K562 (cell line): ENCODE results near the gene SORCS2. TPM values are rescaled to one million over a fixed set of nuclear protein-coding genes. Genes with fewer than 3 reads are reported as not detected.

ENCODE experiments used
- ATAC-seq: fragments of 200-7000 bp; cut with Tn5 transposase; 3 replicates; pipeline ENCODE4 v1.9.1; 2020; ENCODE audit warnings: moderate library complexity
- BruUV-seq: library from RNA; stranded (reverse); fragments of 400-500 nt; replicated peaks from 2 replicates; lab custom pipeline; 2021; lab: Mats Ljungman, UMichigan
- CTCF ChIA-PET: fragments of 300-600 bp; formaldehyde crosslinking; extraction: SDS; loops from one replicate; lab custom pipeline; 2021; ENCODE audit warnings: low intra/inter-chr PET ratio; lab: Yijun Ruan, JAX
- POLR2A ChIA-PET: fragments of 300-600, 350-650 bp; sonication (Branson Sonifier 250); formaldehyde crosslinking; extraction: SDS; loops from one replicate; lab custom pipeline; 2021; ENCODE audit warnings: antibody characterized with exemption, inconsistent platforms; lab: Yijun Ruan, JAX
- DNase-seq, 4 experiments: peaks; one replicate each; pipeline versions ENCODE4 v3.0.0 to v3.0.0-alpha.2; 2011 to 2018; ENCODE audit warnings: low spot score in 3 of 4, mixed read lengths in 3 of 4; ENCODE audit errors: extremely low read depth in 1 of 4
- FAIRE-seq: peaks from 2 replicates; lab custom pipeline; 2011; peaks lifted over from hg19 to GRCh38; lab: Jason Lieb, UNC
- H2AFZ ChIP-seq: 2 replicates; pipeline ENCODE4 v1.6.0; 2011; ENCODE audit warnings: low read depth, low read length, control low read depth, inconsistent platforms
- H3K27ac ChIP-seq: fragments of 200-600 bp; 3 replicates; pipeline ENCODE4 v1.8.0; 2011; ENCODE audit warnings: low read depth, mild to moderate bottlenecking, control low read depth, inconsistent platforms, low read length, moderate library complexity, mixed read lengths; ENCODE audit errors: extremely low read depth
- H3K27me3 ChIP-seq, 2 experiments: fragments of 300-600 bp in 1 of 2; 2 replicates in 1 of 2; 3 replicates in 1 of 2; pipeline versions ENCODE4 v1.6.0 to v1.8.0; 2011; ENCODE audit warnings: inconsistent platforms in 2 of 2, low read length in 2 of 2, mild to moderate bottlenecking in 1 of 2, mixed read lengths in 1 of 2, moderate library complexity in 1 of 2; ENCODE audit not compliant: control insufficient read depth in 2 of 2, insufficient read depth in 2 of 2
- H3K36me3 ChIP-seq: fragments of 300-600 bp; 3 replicates; pipeline ENCODE4 v1.8.0; 2011; ENCODE audit warnings: mild to moderate bottlenecking, low read length, inconsistent platforms; ENCODE audit not compliant: control insufficient read depth, insufficient read depth
- H3K4me1 ChIP-seq, 2 experiments: fragments of 200-600 bp in 1 of 2; replicated peaks in 1 of 2; 2 replicates in 1 of 2; 3 replicates in 1 of 2; pipeline versions ENCODE4 v1.5.1 to v1.8.0; 2011; ENCODE audit warnings: inconsistent platforms in 2 of 2, low read length in 2 of 2, mild to moderate bottlenecking in 1 of 2, mixed read lengths in 1 of 2, moderate library complexity in 1 of 2; ENCODE audit not compliant: control insufficient read depth in 2 of 2, insufficient read depth in 2 of 2
- H3K4me2 ChIP-seq: 2 replicates; pipeline ENCODE4 v1.6.1; 2011; ENCODE audit warnings: low read length, control low read depth, inconsistent platforms, mixed read lengths; ENCODE audit not compliant: insufficient read depth
- H3K4me3 ChIP-seq: fragments of 200-600 bp; sonication (generic), shearing (Covaris generic); 2 replicates; pipeline ENCODE4 v1.5.1; 2016; ENCODE audit warnings: control low read depth, inconsistent platforms
- H3K79me2 ChIP-seq: fragments of 200-600 bp; 3 replicates; pipeline ENCODE4 v1.8.0; 2011; ENCODE audit warnings: low read length, inconsistent platforms; ENCODE audit not compliant: control insufficient read depth, insufficient read depth
- H3K9ac ChIP-seq, 2 experiments: 2 replicates each; pipeline versions ENCODE4 v1.6.0 to v1.6.1; 2011; ENCODE audit warnings: low read depth in 2 of 2, low read length in 2 of 2, control low read depth in 1 of 2, inconsistent platforms in 1 of 2, mild to moderate bottlenecking in 1 of 2, mixed read lengths in 1 of 2; ENCODE audit not compliant: insufficient read depth in 1 of 2
- H3K9me1 ChIP-seq: one replicate; pipeline ENCODE4 v1.6.0; 2011; ENCODE audit warnings: inconsistent platforms, mild to moderate bottlenecking, low read length, moderate library complexity; ENCODE audit not compliant: control insufficient read depth, insufficient read depth
- H3K9me3 ChIP-seq: replicated peaks from 2 replicates; pipeline ENCODE4 v1.5.1; 2011; ENCODE audit warnings: low read depth, low read length, inconsistent platforms; ENCODE audit not compliant: control insufficient read depth, insufficient read depth
- H4K20me1 ChIP-seq: replicated peaks from 2 replicates; pipeline ENCODE4 v1.6.1; 2011; ENCODE audit warnings: low read length, inconsistent platforms, mixed read lengths; ENCODE audit not compliant: control insufficient read depth, insufficient read depth
- ATF3 ChIP-seq, 2 experiments: fragments of 450-650 bp in 1 of 2; sonication (generic) in 1 of 2; formaldehyde crosslinking in 1 of 2; IDR thresholded peaks in 1 of 2; conservative IDR thresholded peaks in 1 of 2; 2 replicates each; pipeline versions ENCODE4 v1.6.1 to v1.8.1; 2016 to 2023; ENCODE audit warnings: mild to moderate bottlenecking in 2 of 2, moderate library complexity in 2 of 2, inconsistent platforms in 1 of 2, missing genetic modification reagents in 1 of 2
- CBX1 ChIP-seq: sonication (generic); IDR thresholded peaks from 2 replicates; pipeline ENCODE4 v1.6.1; 2016; ENCODE audit warnings: antibody characterized with exemption, low read depth, mild to moderate bottlenecking
- FIP1L1 ChIP-seq: fragments of 200-400 bp; formaldehyde crosslinking; IDR thresholded peaks from 2 replicates; pipeline ENCODE4 v1.6.1; 2018; ENCODE audit warnings: mild to moderate bottlenecking, low read depth, low read length; ENCODE audit not compliant: poor library complexity, severe bottlenecking
- HMBOX1 ChIP-seq: sonication (generic); IDR thresholded peaks from 2 replicates; pipeline ENCODE4 v1.6.1; 2016
- IFI16 ChIP-seq: fragments of 250-450 bp; sonication (Bioruptor Pico); IDR thresholded peaks from 2 replicates; pipeline ENCODE4 v2.1.2; 2022; ENCODE audit warnings: mild to moderate bottlenecking, inconsistent platforms
- JUND ChIP-seq, 2 experiments: IDR thresholded peaks; 2 replicates in 1 of 2; 3 replicates in 1 of 2; pipeline ENCODE4 v1.6.1; 2011; ENCODE audit warnings: borderline replicate concordance in 2 of 2, low read depth in 2 of 2, low read length in 2 of 2, improper control_type of control experiment in 1 of 2, missing biosample characterization in 1 of 2, missing genetic modification characterization in 1 of 2, missing genetic modification reagents in 1 of 2
- NCOR1 ChIP-seq: fragments of 450-650 bp; IDR thresholded peaks from 2 replicates; pipeline ENCODE4 v1.6.1; 2016; ENCODE audit warnings: mild to moderate bottlenecking, moderate library complexity
- PBX2 ChIP-seq, 2 experiments: IDR thresholded peaks in 1 of 2; conservative IDR thresholded peaks in 1 of 2; 2 replicates each; pipeline ENCODE4 v1.6.1; 2016; ENCODE audit warnings: low read depth in 2 of 2, mild to moderate bottlenecking in 1 of 2, missing compliant biosample characterization in 1 of 2, missing genetic modification characterization in 1 of 2, moderate library complexity in 1 of 2
- ZNF224 ChIP-seq: sonication (generic); formaldehyde crosslinking; IDR thresholded peaks from 2 replicates; pipeline ENCODE4 v1.8.0; 2022; ENCODE audit warnings: mild to moderate bottlenecking, missing genetic modification reagents
- ZNF75A ChIP-seq: fragments of 450-650 bp; formaldehyde crosslinking; IDR thresholded peaks from 2 replicates; pipeline ENCODE4 v1.4.0; 2020; ENCODE audit warnings: mild to moderate bottlenecking
- ZNF778 ChIP-seq: fragments of 450-650 bp; formaldehyde crosslinking; IDR thresholded peaks from 2 replicates; pipeline ENCODE4 v1.4.0; 2020; ENCODE audit warnings: mild to moderate bottlenecking, moderate library complexity
- ZNF830 ChIP-seq: fragments of 250-450 bp; sonication (Bioruptor Pico); IDR thresholded peaks from 2 replicates; pipeline ENCODE4 v1.5.0; 2021; ENCODE audit warnings: mild to moderate bottlenecking
- WGBS: fragments of 100-300 bp; shearing (Covaris generic); methylation state at CpG from one replicate; pipeline ENCODE4 v1.1.6; 2016; ENCODE audit warnings: low coverage, mixed read lengths; ENCODE audit not compliant: insufficient coverage; ENCODE audit errors: missing lambda C conversion rate; 5-methylcytosine and 5-hydroxymethylcytosine counted together
- in situ Hi-C: fragments of 300-500 bp; cut with MboI; formaldehyde crosslinking; loops from 4 replicates; pipeline ENCODE4 v1.15.0; 2018; ENCODE audit warnings: inconsistent platforms, mixed read lengths
- intact Hi-C: fragments of 100-400 bp; cut with micrococcal nuclease; formaldehyde crosslinking; loops from 2 replicates; pipeline ENCODE4 v1.14.2; 2022
- polyA plus RNA-seq, 8 experiments: library from polyadenylated mRNA; depleted of rRNA in 4 of 8; stranded (reverse) in 5 of 8; unstranded in 3 of 8; fragments of >200 nt; fragmentation: Nextera tagmentation in 2 of 8; fragmentation: Illumina TruSeq in 1 of 8; extraction: Ambion mirVana in 2 of 8; extraction: Trizol in 1 of 8; gene quantifications; 2 replicates each; pipeline versions ENCODE4 v1.2.1 to v1.2.3, GENCODE V29; 2011 to 2014; ENCODE audit warnings: inconsistent platforms in 1 of 8, missing spikeins in 1 of 8
- total RNA-seq, 7 experiments: library from RNA; depleted of rRNA in 6 of 7; stranded (reverse); fragments of >200 nt in 6 of 7; fragmentation: Illumina TruSeq in 2 of 7; extraction: Trizol in 2 of 7; gene quantifications; 2 replicates each; pipeline versions ENCODE4 v1.2.1 to v1.2.3, GENCODE V29; 2011 to 2021; ENCODE audit warnings: low replicate concordance in 1 of 7

Gene SORCS2
- total and polyA plus RNA-seq, 9 of the 15 experiments (the other 6 are each of a cell fraction or from before 2014, with no cell fraction given), result not detected

- ATAC-seq (no peak), FAIRE-seq (no peak), DNase-seq (no peak)
- ChIA-PET POLR2A (no interaction called here), CTCF (no interaction called here)
- no peak overlapping the region for H3K27ac ChIP-seq
- H4K20me1 ChIP-seq, result peaks cover 8% of the 10 kb centered on the region
- no peaks in the 10 kb centered on the region for H3K79me2 ChIP-seq
- in situ Hi-C loops (no loop called here), intact Hi-C loops (no loop called here)
- no peak overlapping the region for H3K4me3 ChIP-seq
- H2AFZ ChIP-seq, result no peak overlapping the region
- H3K27me3 ChIP-seq, result peaks cover 0 to 28% of the 10 kb centered on the region in 2 experiments; a peak in 2 of 5 replicates
- H3K4me1 ChIP-seq, result no peaks in the 10 kb centered on the region
- BruUV-seq, result no TSS peak
- no peaks in the 10 kb centered on the region for H3K36me3 ChIP-seq
- H3K9ac ChIP-seq, result no peak overlapping the region
- no peaks in the 10 kb centered on the region for H3K9me3 ChIP-seq
- no peaks in the 10 kb centered on the region for H3K9me1 ChIP-seq
- no peak overlapping the region for H3K4me2 ChIP-seq
- 0% methylated on average over 4 of the region's 5 CpGs for WGBS
- TF ChIP-seq IFI16 (CRISPR knock-in tag) (no peak), NCOR1 (no peak), HMBOX1 (no peak), PBX2 (CRISPR knock-in tag; IDR thresholded peaks at IDR 0.05; ENCODE audit: low read depth) (no peak), PBX2 (tag; conservative IDR thresholded peaks at IDR 0.05; ENCODE audit: low read depth) (no peak), ZNF75A (no peak), JUND (IDR thresholded peaks at IDR 0.05; ENCODE audit: borderline replicate concordance, low read depth, low read length) (no peak), JUND (tag; IDR thresholded peaks at IDR 0.05; ENCODE audit: borderline replicate concordance, low read depth, low read length) (no peak), ZNF778 (CRISPR knock-in tag) (no peak), ZNF830 (CRISPR knock-in tag) (no peak), CBX1 (no peak), FIP1L1 (no peak), ZNF224 (no peak), ATF3 (IDR thresholded peaks at IDR 0.05) (no peak), ATF3 (CRISPR knock-in tag; conservative IDR thresholded peaks at IDR 0.05) (no peak)
Measured at GRCh38 chr4:7323461-7323871, 131.1 kb downstream of the SORCS2 start.
